ENCODE measurements around the gene POU2F2. TPM values are rescaled to one million over a fixed set of nuclear protein-coding genes. Genes with fewer than 3 reads are reported as not detected.

Gene POU2F2
- total RNA-seq, 1 experiment from 2014 or later, result 6.0 TPM

DNA sequence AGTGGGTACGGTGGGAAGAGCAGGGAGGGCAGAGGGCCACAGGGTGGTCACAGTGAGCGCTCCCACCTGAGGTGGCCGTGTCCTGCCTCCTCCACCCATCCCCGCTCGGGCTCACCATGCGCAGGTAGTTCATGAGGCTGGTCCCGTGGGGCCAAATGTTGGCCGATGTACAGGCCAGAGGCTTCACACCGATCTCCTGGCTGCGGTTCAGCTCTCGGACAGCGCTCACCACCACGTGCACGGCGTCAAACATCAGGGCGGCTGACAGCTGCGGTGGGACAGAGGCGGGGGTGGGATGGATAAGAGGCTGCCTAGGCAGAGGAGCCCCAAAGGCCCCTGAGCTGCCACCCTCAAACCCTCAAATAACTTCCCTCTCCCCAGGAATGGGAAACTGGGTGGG lies 78.0 kb downstream of the POU2F2 start:
- H3K4me1 Mint-ChIP-seq, result no peaks in the 10 kb centered on the region
- ChIA-PET CTCF (interaction anchor here (2.3 kb wide), 1 partner anchor 19 kb away, joined by 12 read pairs; no protein-coding TSS in a partner anchor), POLR2A (no interaction called here)
- no peaks in the 10 kb centered on the region for H3K27me3 Mint-ChIP-seq (ENCODE audit: low read depth)
- DNase-seq (ENCODE audit: low spot score), result no peak
- ATAC-seq, result no peak
- no peak for TF ChIP-seq TEAD4 (CRISPR knock-in tag; IDR thresholded peaks at IDR 0.05)
- TF ChIP-seq JAZF1 (CRISPR knock-in tag; IDR thresholded peaks at IDR 0.05), result no peak
- TF ChIP-seq TCF7 (CRISPR knock-in tag; IDR thresholded peaks at IDR 0.05; ENCODE audit: low read depth), result no peak
- no peak for TF ChIP-seq NR1H2 (CRISPR knock-in tag; IDR thresholded peaks at IDR 0.05)
- TF ChIP-seq, protein P1, sequence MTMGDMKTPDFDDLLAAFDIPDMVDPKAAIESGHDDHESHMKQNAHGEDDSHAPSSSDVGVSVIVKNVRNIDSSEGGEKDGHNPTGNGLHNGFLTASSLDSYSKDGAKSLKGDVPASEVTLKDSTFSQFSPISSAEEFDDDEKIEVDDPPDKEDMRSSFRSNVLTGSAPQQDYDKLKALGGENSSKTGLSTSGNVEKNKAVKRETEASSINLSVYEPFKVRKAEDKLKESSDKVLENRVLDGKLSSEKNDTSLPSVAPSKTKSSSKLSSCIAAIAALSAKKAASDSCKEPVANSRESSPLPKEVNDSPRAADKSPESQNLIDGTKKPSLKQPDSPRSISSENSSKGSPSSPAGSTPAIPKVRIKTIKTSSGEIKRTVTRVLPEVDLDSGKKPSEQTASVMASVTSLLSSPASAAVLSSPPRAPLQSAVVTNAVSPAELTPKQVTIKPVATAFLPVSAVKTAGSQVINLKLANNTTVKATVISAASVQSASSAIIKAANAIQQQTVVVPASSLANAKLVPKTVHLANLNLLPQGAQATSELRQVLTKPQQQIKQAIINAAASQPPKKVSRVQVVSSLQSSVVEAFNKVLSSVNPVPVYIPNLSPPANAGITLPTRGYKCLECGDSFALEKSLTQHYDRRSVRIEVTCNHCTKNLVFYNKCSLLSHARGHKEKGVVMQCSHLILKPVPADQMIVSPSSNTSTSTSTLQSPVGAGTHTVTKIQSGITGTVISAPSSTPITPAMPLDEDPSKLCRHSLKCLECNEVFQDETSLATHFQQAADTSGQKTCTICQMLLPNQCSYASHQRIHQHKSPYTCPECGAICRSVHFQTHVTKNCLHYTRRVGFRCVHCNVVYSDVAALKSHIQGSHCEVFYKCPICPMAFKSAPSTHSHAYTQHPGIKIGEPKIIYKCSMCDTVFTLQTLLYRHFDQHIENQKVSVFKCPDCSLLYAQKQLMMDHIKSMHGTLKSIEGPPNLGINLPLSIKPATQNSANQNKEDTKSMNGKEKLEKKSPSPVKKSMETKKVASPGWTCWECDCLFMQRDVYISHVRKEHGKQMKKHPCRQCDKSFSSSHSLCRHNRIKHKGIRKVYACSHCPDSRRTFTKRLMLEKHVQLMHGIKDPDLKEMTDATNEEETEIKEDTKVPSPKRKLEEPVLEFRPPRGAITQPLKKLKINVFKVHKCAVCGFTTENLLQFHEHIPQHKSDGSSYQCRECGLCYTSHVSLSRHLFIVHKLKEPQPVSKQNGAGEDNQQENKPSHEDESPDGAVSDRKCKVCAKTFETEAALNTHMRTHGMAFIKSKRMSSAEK (CRISPR knock-in tag; IDR thresholded peaks at IDR 0.05; ENCODE audit: borderline replicate concordance), result no peak
- no peak for TF ChIP-seq ZNF138 (CRISPR knock-in tag; conservative IDR thresholded peaks at IDR 0.05)
- no peak for TF ChIP-seq OVOL2 (CRISPR knock-in tag; IDR thresholded peaks at IDR 0.05; ENCODE audit: borderline replicate concordance)
- TF ChIP-seq SMAD3 (CRISPR knock-in tag; IDR thresholded peaks at IDR 0.05; ENCODE audit: borderline replicate concordance), result no peak
- TF ChIP-seq, protein P2, sequence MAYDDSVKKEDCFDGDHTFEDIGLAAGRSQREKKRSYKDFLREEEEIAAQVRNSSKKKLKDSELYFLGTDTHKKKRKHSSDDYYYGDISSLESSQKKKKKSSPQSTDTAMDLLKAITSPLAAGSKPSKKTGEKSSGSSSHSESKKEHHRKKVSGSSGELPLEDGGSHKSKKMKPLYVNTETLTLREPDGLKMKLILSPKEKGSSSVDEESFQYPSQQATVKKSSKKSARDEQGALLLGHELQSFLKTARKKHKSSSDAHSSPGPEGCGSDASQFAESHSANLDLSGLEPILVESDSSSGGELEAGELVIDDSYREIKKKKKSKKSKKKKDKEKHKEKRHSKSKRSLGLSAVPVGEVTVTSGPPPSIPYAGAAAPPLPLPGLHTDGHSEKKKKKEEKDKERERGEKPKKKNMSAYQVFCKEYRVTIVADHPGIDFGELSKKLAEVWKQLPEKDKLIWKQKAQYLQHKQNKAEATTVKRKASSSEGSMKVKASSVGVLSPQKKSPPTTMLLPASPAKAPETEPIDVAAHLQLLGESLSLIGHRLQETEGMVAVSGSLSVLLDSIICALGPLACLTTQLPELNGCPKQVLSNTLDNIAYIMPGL (CRISPR knock-in tag; IDR thresholded peaks at IDR 0.05), result no peak
- no peak for TF ChIP-seq KAT7 (CRISPR knock-in tag; IDR thresholded peaks at IDR 0.05; ENCODE audit: borderline replicate concordance)
- TF ChIP-seq CBFB (CRISPR knock-in tag; IDR thresholded peaks at IDR 0.05; ENCODE audit: low read depth), result no peak
- TF ChIP-seq, protein P3, sequence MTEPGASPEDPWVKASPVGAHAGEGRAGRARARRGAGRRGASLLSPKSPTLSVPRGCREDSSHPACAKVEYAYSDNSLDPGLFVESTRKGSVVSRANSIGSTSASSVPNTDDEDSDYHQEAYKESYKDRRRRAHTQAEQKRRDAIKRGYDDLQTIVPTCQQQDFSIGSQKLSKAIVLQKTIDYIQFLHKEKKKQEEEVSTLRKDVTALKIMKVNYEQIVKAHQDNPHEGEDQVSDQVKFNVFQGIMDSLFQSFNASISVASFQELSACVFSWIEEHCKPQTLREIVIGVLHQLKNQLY (CRISPR knock-in tag; IDR thresholded peaks at IDR 0.05), result no peak
- TF ChIP-seq ESRRA (CRISPR knock-in tag; IDR thresholded peaks at IDR 0.05; ENCODE audit: borderline replicate concordance), result no peak
- TF ChIP-seq, protein P4, sequence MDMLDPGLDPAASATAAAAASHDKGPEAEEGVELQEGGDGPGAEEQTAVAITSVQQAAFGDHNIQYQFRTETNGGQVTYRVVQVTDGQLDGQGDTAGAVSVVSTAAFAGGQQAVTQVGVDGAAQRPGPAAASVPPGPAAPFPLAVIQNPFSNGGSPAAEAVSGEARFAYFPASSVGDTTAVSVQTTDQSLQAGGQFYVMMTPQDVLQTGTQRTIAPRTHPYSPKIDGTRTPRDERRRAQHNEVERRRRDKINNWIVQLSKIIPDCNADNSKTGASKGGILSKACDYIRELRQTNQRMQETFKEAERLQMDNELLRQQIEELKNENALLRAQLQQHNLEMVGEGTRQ (CRISPR knock-in tag; IDR thresholded peaks at IDR 0.05), result no peak
- TF ChIP-seq CREB1 (CRISPR knock-in tag; IDR thresholded peaks at IDR 0.05), result no peak
- H3K9me3 Mint-ChIP-seq, result no peaks in the 10 kb centered on the region
- peaks cover 41% of the 10 kb centered on the region for H3K36me3 Mint-ChIP-seq
- H3K4me3 Mint-ChIP-seq, result no peak overlapping the region
- no peak overlapping the region for H3K27ac Mint-ChIP-seq

DNA sequence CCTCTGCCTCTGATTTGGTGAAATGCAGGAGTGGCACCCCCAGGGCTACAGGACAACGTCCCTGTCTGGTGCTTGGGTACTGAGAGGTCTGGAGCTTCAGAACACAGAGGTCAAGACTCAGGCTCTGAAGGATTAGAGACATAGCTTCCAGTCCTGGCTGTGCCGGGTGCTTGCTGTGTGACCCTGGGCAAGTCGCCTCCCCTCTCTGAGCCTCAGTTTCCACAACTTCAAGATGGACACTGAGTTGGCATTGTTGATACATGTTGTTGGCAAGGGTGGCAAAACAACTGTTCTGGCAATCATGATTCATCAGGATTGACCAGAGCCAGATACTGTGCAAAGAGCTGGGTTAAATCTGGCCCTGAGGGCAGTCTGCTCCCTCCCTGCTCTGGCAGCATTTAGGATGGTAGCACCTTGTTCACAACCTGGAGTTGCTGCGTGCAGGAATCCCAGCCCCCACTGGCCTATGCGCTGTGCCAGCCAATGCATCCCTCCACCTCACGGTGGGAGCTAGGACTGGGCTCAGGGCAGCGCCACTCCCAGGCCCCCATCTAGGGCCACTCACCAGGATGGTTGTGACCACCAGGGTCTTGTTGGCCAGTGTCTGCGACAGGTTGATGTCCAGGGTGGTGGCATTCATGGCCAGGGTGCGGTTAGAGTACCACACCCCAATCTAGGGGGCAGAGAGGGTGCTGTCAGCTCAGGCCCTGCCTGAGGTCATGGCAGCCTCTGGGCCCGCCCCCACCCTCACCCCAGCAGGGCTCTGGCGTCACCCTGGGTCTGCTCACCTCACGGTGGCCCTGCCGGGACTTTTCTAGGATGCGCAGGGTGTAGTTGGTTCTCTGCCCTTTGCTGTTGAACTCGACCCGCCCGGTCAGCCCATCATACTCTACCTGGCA lies 79.0 kb downstream of the POU2F2 start:
- Mint-ChIP-seq H3K4me3 (no peak overlapping the region), H3K4me1 (no peaks in the 10 kb centered on the region), H3K9me3 (no peaks in the 10 kb centered on the region), H3K36me3 (peaks cover 38% of the 10 kb centered on the region), H3K27me3 (ENCODE audit: low read depth) (no peaks in the 10 kb centered on the region), H3K27ac (no peak overlapping the region)
- ChIA-PET CTCF (interaction anchor here (1.6 to 1.8 kb wide), 2 partner anchors 18 to 25 kb away, joined by 8 read pairs; no protein-coding TSS in a partner anchor), POLR2A (interaction anchor here (0.6 kb wide), 1 partner anchor 1634 kb away, joined by 5 read pairs; no protein-coding TSS in a partner anchor)
- no peak for ATAC-seq
- DNase-seq (ENCODE audit: low spot score), result no peak
- TF ChIP-seq, protein P5, sequence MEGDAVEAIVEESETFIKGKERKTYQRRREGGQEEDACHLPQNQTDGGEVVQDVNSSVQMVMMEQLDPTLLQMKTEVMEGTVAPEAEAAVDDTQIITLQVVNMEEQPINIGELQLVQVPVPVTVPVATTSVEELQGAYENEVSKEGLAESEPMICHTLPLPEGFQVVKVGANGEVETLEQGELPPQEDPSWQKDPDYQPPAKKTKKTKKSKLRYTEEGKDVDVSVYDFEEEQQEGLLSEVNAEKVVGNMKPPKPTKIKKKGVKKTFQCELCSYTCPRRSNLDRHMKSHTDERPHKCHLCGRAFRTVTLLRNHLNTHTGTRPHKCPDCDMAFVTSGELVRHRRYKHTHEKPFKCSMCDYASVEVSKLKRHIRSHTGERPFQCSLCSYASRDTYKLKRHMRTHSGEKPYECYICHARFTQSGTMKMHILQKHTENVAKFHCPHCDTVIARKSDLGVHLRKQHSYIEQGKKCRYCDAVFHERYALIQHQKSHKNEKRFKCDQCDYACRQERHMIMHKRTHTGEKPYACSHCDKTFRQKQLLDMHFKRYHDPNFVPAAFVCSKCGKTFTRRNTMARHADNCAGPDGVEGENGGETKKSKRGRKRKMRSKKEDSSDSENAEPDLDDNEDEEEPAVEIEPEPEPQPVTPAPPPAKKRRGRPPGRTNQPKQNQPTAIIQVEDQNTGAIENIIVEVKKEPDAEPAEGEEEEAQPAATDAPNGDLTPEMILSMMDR (IDR thresholded peaks at IDR 0.05), result no peak
- no peak for TF ChIP-seq ETV6 (CRISPR knock-in tag; IDR thresholded peaks at IDR 0.05)
- no peak for TF ChIP-seq ZNF121 (CRISPR knock-in tag; IDR thresholded peaks at IDR 0.05)
- no peak for TF ChIP-seq FOXK1 (CRISPR knock-in tag; IDR thresholded peaks at IDR 0.05)
- no peak for TF ChIP-seq GTF2I (CRISPR knock-in tag; conservative IDR thresholded peaks at IDR 0.05)
- no peak for TF ChIP-seq MYBL2 (CRISPR knock-in tag; IDR thresholded peaks at IDR 0.05)
- TF ChIP-seq, protein P6, sequence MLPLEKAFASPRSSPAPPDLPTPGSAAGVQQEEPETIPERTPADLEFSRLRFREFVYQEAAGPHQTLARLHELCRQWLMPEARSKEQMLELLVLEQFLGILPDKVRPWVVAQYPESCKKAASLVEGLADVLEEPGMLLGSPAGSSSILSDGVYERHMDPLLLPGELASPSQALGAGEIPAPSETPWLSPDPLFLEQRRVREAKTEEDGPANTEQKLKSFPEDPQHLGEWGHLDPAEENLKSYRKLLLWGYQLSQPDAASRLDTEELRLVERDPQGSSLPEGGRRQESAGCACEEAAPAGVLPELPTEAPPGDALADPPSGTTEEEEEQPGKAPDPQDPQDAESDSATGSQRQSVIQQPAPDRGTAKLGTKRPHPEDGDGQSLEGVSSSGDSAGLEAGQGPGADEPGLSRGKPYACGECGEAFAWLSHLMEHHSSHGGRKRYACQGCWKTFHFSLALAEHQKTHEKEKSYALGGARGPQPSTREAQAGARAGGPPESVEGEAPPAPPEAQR (CRISPR knock-in tag; IDR thresholded peaks at IDR 0.05), result no peak

Measured in WTC11 (cell line).